H9 (cell line): ENCODE data around the gene GRID1. TPM values are rescaled to one million over a fixed set of nuclear protein-coding genes. Genes with fewer than 3 reads are reported as not detected.

Experiments used
- DNase-seq: peaks from one replicate; pipeline ENCODE4 v3.0.0-alpha.2; 2017
- H2AFZ ChIP-seq: one replicate; pipeline ENCODE4 v1.6.1; 2013; ENCODE audit warnings: mild to moderate bottlenecking, low read length, control low read depth, moderate library complexity
- H2AK5ac ChIP-seq: 2 replicates; pipeline ENCODE4 v1.6.1; 2013; ENCODE audit warnings: low read length, control low read depth, mixed read lengths; ENCODE audit not compliant: insufficient read length
- H2BK120ac ChIP-seq: one replicate; pipeline ENCODE4 v1.6.1; 2013; ENCODE audit warnings: low read depth, mild to moderate bottlenecking, low read length, control low read depth, inconsistent platforms; ENCODE audit not compliant: poor library complexity, severe bottlenecking
- H2BK12ac ChIP-seq: 2 replicates; pipeline ENCODE4 v1.6.1; 2013; ENCODE audit warnings: low read length, control low read depth, mixed read lengths, low read depth; ENCODE audit not compliant: insufficient read length
- H2BK15ac ChIP-seq: 2 replicates; pipeline ENCODE4 v1.6.1; 2013; ENCODE audit warnings: low read depth, low read length, control low read depth
- H2BK20ac ChIP-seq: one replicate; pipeline ENCODE4 v1.6.1; 2013; ENCODE audit warnings: low read depth, mild to moderate bottlenecking, low read length, control low read depth, inconsistent platforms; ENCODE audit not compliant: poor library complexity, severe bottlenecking
- H2BK5ac ChIP-seq: 2 replicates; pipeline ENCODE4 v1.6.1; 2013; ENCODE audit warnings: low read length, control low read depth, mixed read lengths; ENCODE audit not compliant: insufficient read length
- H3K14ac ChIP-seq: 2 replicates; pipeline ENCODE4 v1.6.1; 2013; ENCODE audit warnings: low read length, control low read depth; ENCODE audit not compliant: insufficient read depth
- H3K18ac ChIP-seq: 2 replicates; pipeline ENCODE4 v1.6.1; 2013; ENCODE audit warnings: low read depth, mild to moderate bottlenecking, mixed read lengths, low read length, control low read depth; ENCODE audit not compliant: insufficient read length
- H3K23ac ChIP-seq: 2 replicates; pipeline ENCODE4 v1.6.1; 2013; ENCODE audit warnings: low read length, control low read depth, mixed read lengths, low read depth; ENCODE audit not compliant: insufficient read length
- H3K23me2 ChIP-seq: 2 replicates; pipeline ENCODE4 v1.6.1; 2013; ENCODE audit warnings: low read depth, mild to moderate bottlenecking, mixed read lengths, low read length, control low read depth; ENCODE audit not compliant: insufficient read length, poor library complexity, severe bottlenecking
- H3K27ac ChIP-seq: 2 replicates; pipeline ENCODE4 v1.5.1; 2013; ENCODE audit warnings: low read length, control low read depth, mixed read lengths, low read depth; ENCODE audit not compliant: insufficient read length
- H3K27me3 ChIP-seq: 2 replicates; pipeline ENCODE4 v1.6.1; 2013; ENCODE audit warnings: low read length, control low read depth, inconsistent platforms; ENCODE audit not compliant: insufficient read depth
- H3K4ac ChIP-seq: 2 replicates; pipeline ENCODE4 v1.6.1; 2013; ENCODE audit warnings: low read depth, mild to moderate bottlenecking, control low read depth, inconsistent platforms, low read length, moderate library complexity
- H3K4me1 ChIP-seq: 2 replicates; pipeline ENCODE4 v1.6.1; 2013; ENCODE audit warnings: low read length, control low read depth, inconsistent platforms; ENCODE audit not compliant: insufficient read depth
- H3K4me2 ChIP-seq: 2 replicates; pipeline ENCODE4 v1.6.1; 2013; ENCODE audit warnings: low read length, control low read depth, mixed read lengths; ENCODE audit not compliant: insufficient read length, insufficient read depth
- H3K56ac ChIP-seq: 2 replicates; pipeline ENCODE4 v1.6.1; 2013; ENCODE audit warnings: low read depth, mild to moderate bottlenecking, mixed read lengths, low read length, control low read depth; ENCODE audit not compliant: insufficient read length
- H3K79me1 ChIP-seq: 2 replicates; pipeline ENCODE4 v1.6.1; 2013; ENCODE audit warnings: low read depth, mild to moderate bottlenecking, moderate library complexity, low read length, control low read depth, inconsistent platforms; ENCODE audit not compliant: insufficient read depth, poor library complexity, severe bottlenecking
- H3K79me2 ChIP-seq: 2 replicates; pipeline ENCODE4 v1.6.1; 2013; ENCODE audit warnings: low read length, control low read depth, inconsistent platforms; ENCODE audit not compliant: insufficient read depth
- H3K9ac ChIP-seq: 2 replicates; pipeline ENCODE4 v1.6.1; 2013; ENCODE audit warnings: low read length, control low read depth, mixed read lengths; ENCODE audit not compliant: insufficient read length; ENCODE audit errors: extremely low read depth
- H3K9me3 ChIP-seq: one replicate; pipeline ENCODE4 v1.6.1; 2013; ENCODE audit warnings: low read depth, low read length, inconsistent platforms; ENCODE audit not compliant: control insufficient read depth
- H3T11ph ChIP-seq: one replicate; pipeline ENCODE4 v1.6.1; 2013; ENCODE audit warnings: mild to moderate bottlenecking, low read length, control low read depth, inconsistent platforms
- H4K20me1 ChIP-seq: one replicate; pipeline ENCODE4 v1.6.1; 2013; ENCODE audit not compliant: control insufficient read depth, insufficient read length, insufficient read depth
- H4K5ac ChIP-seq: 2 replicates; pipeline ENCODE4 v1.6.1; 2013; ENCODE audit warnings: low read depth, mild to moderate bottlenecking, mixed read lengths, low read length, control low read depth; ENCODE audit not compliant: insufficient read length
- H4K8ac ChIP-seq: replicated peaks from 2 replicates; pipeline ENCODE4 v1.6.1; 2013; ENCODE audit warnings: low read length, control low read depth, mixed read lengths, low read depth; ENCODE audit not compliant: insufficient read length
- H4K91ac ChIP-seq: 2 replicates; pipeline ENCODE4 v1.6.1; 2013; ENCODE audit warnings: low read depth, mild to moderate bottlenecking, moderate library complexity, mixed read lengths, low read length, control low read depth; ENCODE audit not compliant: insufficient read length
- H3K27ac Mint-ChIP-seq, 3 experiments: 2 replicates in 2 of 3; 3 replicates in 1 of 3; pipeline ENCODE4 v1.8.0; 2020 to 2021; ENCODE audit warnings: mixed read lengths in 3 of 3, mild to moderate bottlenecking in 1 of 3, moderate library complexity in 1 of 3
- H3K27me3 Mint-ChIP-seq: 2 replicates; pipeline ENCODE4 v1.8.0; 2021; ENCODE audit warnings: low read depth, mild to moderate bottlenecking, moderate library complexity, mixed read lengths
- H3K36me3 Mint-ChIP-seq, 3 experiments: 2 replicates in 2 of 3; 3 replicates in 1 of 3; pipeline ENCODE4 v1.8.0; 2020 to 2021; ENCODE audit warnings: low read depth in 3 of 3, mixed read lengths in 3 of 3; ENCODE audit not compliant: insufficient read depth in 1 of 3
- H3K4me1 Mint-ChIP-seq, 2 experiments: 2 replicates each; pipeline ENCODE4 v1.8.0; 2020; ENCODE audit warnings: mixed read lengths in 2 of 2
- H3K4me3 Mint-ChIP-seq, 2 experiments: 2 replicates in 1 of 2; 3 replicates in 1 of 2; pipeline ENCODE4 v1.8.0; 2020 to 2021; ENCODE audit warnings: mild to moderate bottlenecking in 2 of 2, mixed read lengths in 2 of 2, moderate library complexity in 1 of 2
- H3K9me3 Mint-ChIP-seq, 2 experiments: 2 replicates in 1 of 2; 3 replicates in 1 of 2; pipeline ENCODE4 v1.8.0; 2020; ENCODE audit warnings: mild to moderate bottlenecking in 2 of 2, mixed read lengths in 2 of 2, moderate library complexity in 1 of 2
- WGBS: extraction: QIAGEN DNeasy Blood & Tissue Kit; methylation state at CpG from one replicate; pipeline ENCODE4 v1.1.7; 2013; ENCODE audit warnings: missing lambda C conversion rate, low lambda C conversion rate, mixed read lengths; ENCODE audit not compliant: insufficient read length; ENCODE audit errors: extremely low coverage; 5-methylcytosine and 5-hydroxymethylcytosine counted together
- total RNA-seq: library from RNA; stranded (reverse); gene quantifications from 2 replicates; pipeline ENCODE4 v1.2.1, GENCODE V29; 2021
- TF ChIP-seq, protein P1 (sequence below): fragments of 200-600 bp; sonication (generic); conservative IDR thresholded peaks from 3 replicates; pipeline ENCODE4 v1.8.0; 2021; ENCODE audit warnings: antibody characterized with exemption, mild to moderate bottlenecking

Gene GRID1
- total RNA-seq, 1 experiment from 2014 or later: 0.35 TPM

DNA sequence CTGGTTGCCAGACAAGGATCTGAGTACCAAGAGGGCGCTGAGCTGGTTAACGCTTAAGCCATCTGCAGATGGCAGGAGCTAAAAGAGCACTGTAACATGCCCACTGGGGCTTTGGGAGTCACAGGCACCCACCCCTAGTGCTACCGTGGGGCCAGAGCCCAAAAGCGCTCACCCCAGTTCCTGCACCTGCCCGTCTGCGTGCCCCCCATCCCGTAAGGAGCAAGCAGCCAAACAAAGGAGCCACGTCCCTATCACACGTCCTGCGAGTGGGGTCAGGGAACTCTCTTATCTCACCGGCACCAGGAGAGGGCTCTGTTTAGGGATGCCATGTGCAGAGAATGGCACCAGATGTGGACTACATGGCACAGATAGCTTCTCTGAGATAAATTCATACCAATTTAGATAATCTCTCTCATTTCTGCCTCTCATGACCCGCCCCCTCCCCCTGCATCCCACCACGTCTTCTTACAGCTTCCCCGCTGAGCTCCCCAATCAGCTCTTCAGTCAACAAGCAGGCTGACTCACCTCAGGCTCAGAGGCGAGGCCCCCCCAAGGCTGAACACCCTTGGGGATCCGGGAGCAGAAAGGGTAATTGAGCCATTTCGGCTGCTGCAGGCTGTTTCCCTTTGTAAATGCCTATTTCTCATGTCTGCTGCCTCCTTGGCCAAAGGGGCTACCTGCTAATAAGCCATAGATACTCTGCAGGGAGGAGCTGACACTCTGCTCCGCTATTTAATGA is 235.7 kb downstream of the GRID1 start:
- Histone ChIP-seq H3K79me2 (no peaks in the 10 kb centered on the region), H2BK20ac (no peak overlapping the region), H3K23me2 (no peaks in the 10 kb centered on the region), H2BK120ac (no peak overlapping the region), H3K56ac (no peak overlapping the region), H3K79me1 (no peaks in the 10 kb centered on the region), H2AK5ac (no peak overlapping the region), H3K9ac (no peak overlapping the region), H3K4me1 (no peaks in the 10 kb centered on the region), H4K5ac (no peak overlapping the region), H2BK15ac (no peak overlapping the region), H2BK5ac (no peak overlapping the region), H3K4ac (no peak overlapping the region), H3K23ac (no peak overlapping the region), H3K14ac (no peak overlapping the region), H2BK12ac (no peak overlapping the region), H3K27me3 (no peaks in the 10 kb centered on the region), H3K18ac (no peak overlapping the region), H3K27ac (no peak overlapping the region), H4K8ac (no peak overlapping the region), H3K9me3 (no peaks in the 10 kb centered on the region), H2AFZ (no peak overlapping the region), H3K4me2 (no peak overlapping the region), H4K91ac (no peak overlapping the region), H4K20me1 (no peaks in the 10 kb centered on the region), H3T11ph (no peak overlapping the region)
- Mint-ChIP-seq H3K9me3 (peaks cover 6 to 11% of the 10 kb centered on the region in 2 experiments), H3K4me1 (peaks cover 3 to 8% of the 10 kb centered on the region in 2 experiments; a peak in 3 of 4 replicates), H3K27me3 (peaks cover 7% of the 10 kb centered on the region), H3K36me3 (peaks cover 0 to 2% (median 0%) of the 10 kb centered on the region in 3 experiments; a peak in 2 of 7 replicates), H3K27ac (no peak overlapping the region), H3K4me3 (no peak overlapping the region)
- no CpG with 5 or more reads among the region's 18 CpGs for WGBS
- TF ChIP-seq, protein P1, sequence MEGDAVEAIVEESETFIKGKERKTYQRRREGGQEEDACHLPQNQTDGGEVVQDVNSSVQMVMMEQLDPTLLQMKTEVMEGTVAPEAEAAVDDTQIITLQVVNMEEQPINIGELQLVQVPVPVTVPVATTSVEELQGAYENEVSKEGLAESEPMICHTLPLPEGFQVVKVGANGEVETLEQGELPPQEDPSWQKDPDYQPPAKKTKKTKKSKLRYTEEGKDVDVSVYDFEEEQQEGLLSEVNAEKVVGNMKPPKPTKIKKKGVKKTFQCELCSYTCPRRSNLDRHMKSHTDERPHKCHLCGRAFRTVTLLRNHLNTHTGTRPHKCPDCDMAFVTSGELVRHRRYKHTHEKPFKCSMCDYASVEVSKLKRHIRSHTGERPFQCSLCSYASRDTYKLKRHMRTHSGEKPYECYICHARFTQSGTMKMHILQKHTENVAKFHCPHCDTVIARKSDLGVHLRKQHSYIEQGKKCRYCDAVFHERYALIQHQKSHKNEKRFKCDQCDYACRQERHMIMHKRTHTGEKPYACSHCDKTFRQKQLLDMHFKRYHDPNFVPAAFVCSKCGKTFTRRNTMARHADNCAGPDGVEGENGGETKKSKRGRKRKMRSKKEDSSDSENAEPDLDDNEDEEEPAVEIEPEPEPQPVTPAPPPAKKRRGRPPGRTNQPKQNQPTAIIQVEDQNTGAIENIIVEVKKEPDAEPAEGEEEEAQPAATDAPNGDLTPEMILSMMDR: no peak
- no peak for DNase-seq
